GM23338 (cell line): Measurements from ENCODE around the gene CERK.

Source experiments
- CREB1 ChIP-seq: fragments of 250-450 bp; sonication (Bioruptor Pico); IDR thresholded peaks from 2 replicates; pipeline ENCODE4 v1.5.0; 2020; ENCODE audit warnings: low read depth, mild to moderate bottlenecking, moderate library complexity
- NANOG ChIP-seq: IDR thresholded peaks from 2 replicates; pipeline ENCODE4 v1.6.1; 2016; ENCODE audit warnings: antibody characterized with exemption, borderline replicate concordance
- POLR2AphosphoS5 ChIP-seq: IDR thresholded peaks from 2 replicates; pipeline ENCODE4 v1.6.1; 2016; ENCODE audit warnings: antibody characterized with exemption, low read depth
- TF ChIP-seq, protein P1 (sequence below), 2 experiments: fragments of 200-600 bp in 1 of 2; sonication (generic) in 1 of 2; conservative IDR thresholded peaks; 2 replicates each; pipeline versions ENCODE4 v1.5.1 to v1.6.1; 2016 to 2017; ENCODE audit warnings: antibody characterized with exemption in 2 of 2, low read depth in 2 of 2, mild to moderate bottlenecking in 2 of 2, moderate library complexity in 1 of 2

DNA sequence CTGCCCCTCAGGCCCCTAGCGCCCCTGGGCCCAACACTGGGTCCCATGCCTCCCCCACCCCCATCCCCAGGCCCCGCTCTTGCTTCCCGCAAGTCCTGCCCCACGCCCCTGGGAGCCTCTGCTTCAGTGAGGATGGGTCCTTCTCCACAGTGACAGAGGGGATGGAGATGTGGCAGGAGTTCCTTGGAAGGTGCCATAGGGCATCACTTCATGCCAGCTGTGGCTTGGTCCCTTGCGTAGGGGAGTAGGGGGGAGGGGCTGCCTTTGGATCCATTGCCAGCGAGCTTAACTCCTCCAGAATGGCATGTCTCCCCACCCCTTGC is 14.9 kb upstream of the CERK start:
- TF ChIP-seq, protein P1, sequence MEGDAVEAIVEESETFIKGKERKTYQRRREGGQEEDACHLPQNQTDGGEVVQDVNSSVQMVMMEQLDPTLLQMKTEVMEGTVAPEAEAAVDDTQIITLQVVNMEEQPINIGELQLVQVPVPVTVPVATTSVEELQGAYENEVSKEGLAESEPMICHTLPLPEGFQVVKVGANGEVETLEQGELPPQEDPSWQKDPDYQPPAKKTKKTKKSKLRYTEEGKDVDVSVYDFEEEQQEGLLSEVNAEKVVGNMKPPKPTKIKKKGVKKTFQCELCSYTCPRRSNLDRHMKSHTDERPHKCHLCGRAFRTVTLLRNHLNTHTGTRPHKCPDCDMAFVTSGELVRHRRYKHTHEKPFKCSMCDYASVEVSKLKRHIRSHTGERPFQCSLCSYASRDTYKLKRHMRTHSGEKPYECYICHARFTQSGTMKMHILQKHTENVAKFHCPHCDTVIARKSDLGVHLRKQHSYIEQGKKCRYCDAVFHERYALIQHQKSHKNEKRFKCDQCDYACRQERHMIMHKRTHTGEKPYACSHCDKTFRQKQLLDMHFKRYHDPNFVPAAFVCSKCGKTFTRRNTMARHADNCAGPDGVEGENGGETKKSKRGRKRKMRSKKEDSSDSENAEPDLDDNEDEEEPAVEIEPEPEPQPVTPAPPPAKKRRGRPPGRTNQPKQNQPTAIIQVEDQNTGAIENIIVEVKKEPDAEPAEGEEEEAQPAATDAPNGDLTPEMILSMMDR (conservative IDR thresholded peaks at IDR 0.05; ENCODE audit: low read depth in 2 of 2), result no peak
- TF ChIP-seq POLR2AphosphoS5 (no peak), NANOG (no peak), CREB1 (CRISPR knock-in tag) (no peak)
